K562 (cell line): ENCODE measurements around the gene SCN1A. TPM values are rescaled to one million over a fixed set of nuclear protein-coding genes. Genes with fewer than 3 reads are reported as not detected.

Experiments used
- PHF8 ChIP-seq: fragments of 200-600 bp; sonication (generic); IDR thresholded peaks from 2 replicates; pipeline ENCODE4 v1.6.1; 2012; ENCODE audit warnings: mixed run types, mild to moderate bottlenecking, inconsistent platforms, low read length, moderate library complexity, borderline replicate concordance
- ZBTB40 ChIP-seq, 2 experiments: fragments of 450-650 bp in 1 of 2; sonication (generic) in 1 of 2; formaldehyde crosslinking in 1 of 2; IDR thresholded peaks; 2 replicates each; pipeline versions ENCODE4 v1.7.1 to v1.9.0; 2016 to 2022; ENCODE audit warnings: inconsistent platforms in 1 of 2, mild to moderate bottlenecking in 1 of 2, missing genetic modification reagents in 1 of 2
- polyA plus RNA-seq, 8 experiments: library from polyadenylated mRNA; depleted of rRNA in 4 of 8; stranded (reverse) in 5 of 8; unstranded in 3 of 8; fragments of >200 nt; fragmentation: Nextera tagmentation in 2 of 8; fragmentation: Illumina TruSeq in 1 of 8; extraction: Ambion mirVana in 2 of 8; extraction: Trizol in 1 of 8; gene quantifications; 2 replicates each; pipeline versions ENCODE4 v1.2.1 to v1.2.3, GENCODE V29; 2011 to 2014; ENCODE audit warnings: inconsistent platforms in 1 of 8, missing spikeins in 1 of 8
- total RNA-seq, 7 experiments: library from RNA; depleted of rRNA in 6 of 7; stranded (reverse); fragments of >200 nt in 6 of 7; fragmentation: Illumina TruSeq in 2 of 7; extraction: Trizol in 2 of 7; gene quantifications; 2 replicates each; pipeline versions ENCODE4 v1.2.1 to v1.2.3, GENCODE V29; 2011 to 2021; ENCODE audit warnings: low replicate concordance in 1 of 7

SCN1A gene
- total and polyA plus RNA-seq, 9 of the 15 experiments (the other 6 are each of a cell fraction or from before 2014, with no cell fraction given), result not detected

GRCh38 chr2:166091439-166091838 lies 36.4 kb downstream of the SCN1A start (continued):
- TF ChIP-seq ZBTB40 (IDR thresholded peaks at IDR 0.05) (no peak), ZBTB40 (CRISPR knock-in tag; IDR thresholded peaks at IDR 0.05) (no peak), PHF8 (no peak)
